GM03348 (cell line): Measurements from ENCODE around the gene CTPS1.

Experiments used
- DNase-seq: peaks from one replicate; pipeline ENCODE4 v3.0.0; 2012; ENCODE audit warnings: low spot score

CTPS1 gene

DNA sequence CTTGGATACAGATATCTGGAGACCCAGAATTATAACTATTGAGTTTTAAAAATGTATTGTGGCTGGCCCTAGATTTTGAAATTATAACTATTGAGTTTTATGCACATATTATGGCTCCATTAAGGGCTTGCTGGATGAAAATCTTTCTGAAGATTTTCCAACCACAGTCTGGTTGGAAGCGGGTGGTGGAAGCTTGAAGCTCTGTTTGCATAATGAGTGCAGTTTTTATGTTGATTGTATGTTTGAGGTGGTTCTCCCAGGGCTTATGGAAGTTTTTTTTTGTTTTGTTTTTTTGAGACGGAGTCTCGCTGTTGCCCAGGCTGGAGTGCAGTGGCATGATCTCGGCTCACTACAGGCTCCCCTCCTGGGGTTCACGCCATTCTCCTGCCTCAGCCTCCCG is 10.1 kb upstream of the CTPS1 start:
- DNase-seq = no peak

DNA sequence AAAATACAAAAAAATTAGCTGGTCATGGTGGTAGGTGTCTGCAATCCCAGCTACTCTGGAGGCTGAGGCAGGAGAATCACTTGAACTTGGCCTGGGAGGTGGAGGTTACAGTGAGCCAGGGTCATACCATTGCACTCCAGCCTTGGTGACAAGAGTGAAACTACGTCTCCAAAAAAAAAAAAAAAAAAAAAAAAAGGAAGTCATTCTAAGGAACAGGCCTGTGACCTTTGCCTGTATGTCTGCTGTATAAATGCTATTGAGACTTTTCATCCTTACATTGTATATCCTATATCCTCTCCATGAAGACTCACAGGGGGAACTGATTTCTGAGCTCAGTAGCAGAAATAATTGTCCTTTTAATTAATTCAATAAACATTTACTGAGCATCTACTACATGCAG is 7.5 kb upstream of the CTPS1 start:
- no peak for DNase-seq

DNA sequence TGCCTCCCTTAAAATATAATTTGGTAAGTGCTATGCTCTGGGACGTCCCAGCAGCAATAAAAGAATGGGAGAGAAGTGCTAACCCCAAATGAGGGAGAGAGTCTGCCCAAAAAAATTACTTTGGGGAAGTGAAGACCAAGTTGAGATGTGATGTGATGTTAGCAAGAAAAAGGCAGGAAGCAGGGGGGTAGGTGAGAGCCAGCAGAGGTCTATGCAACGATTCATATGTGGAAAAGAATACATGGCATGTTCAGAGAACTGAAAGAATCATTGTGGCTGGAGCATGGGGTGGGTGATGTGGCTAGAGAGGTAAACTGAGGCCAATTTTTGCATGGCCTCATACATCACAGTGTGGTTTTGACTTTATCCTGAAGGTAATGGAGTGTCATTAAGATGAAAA is 5.6 kb upstream of the CTPS1 start:
- DNase-seq = no peak

DNA sequence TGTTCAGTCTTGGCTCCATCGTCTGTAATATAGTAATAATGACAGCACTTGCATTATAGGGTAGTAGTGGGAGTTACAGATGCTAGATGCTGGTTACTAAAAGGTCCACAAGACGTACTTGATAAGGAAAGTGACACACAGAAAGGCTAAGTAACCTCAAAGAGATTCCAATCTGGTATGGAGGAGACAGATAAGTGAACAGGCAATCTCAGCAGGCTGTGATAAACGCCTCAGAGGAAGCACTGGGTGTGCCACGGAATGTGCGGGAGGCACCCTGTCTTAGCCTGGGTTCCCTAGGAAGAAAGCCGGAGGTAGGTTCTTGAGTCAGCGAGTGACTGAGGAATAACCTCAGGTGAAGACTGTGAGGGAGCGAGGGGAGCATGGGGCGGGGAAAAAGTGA is 4.6 kb upstream of the CTPS1 start:
- DNase-seq = no peak

DNA sequence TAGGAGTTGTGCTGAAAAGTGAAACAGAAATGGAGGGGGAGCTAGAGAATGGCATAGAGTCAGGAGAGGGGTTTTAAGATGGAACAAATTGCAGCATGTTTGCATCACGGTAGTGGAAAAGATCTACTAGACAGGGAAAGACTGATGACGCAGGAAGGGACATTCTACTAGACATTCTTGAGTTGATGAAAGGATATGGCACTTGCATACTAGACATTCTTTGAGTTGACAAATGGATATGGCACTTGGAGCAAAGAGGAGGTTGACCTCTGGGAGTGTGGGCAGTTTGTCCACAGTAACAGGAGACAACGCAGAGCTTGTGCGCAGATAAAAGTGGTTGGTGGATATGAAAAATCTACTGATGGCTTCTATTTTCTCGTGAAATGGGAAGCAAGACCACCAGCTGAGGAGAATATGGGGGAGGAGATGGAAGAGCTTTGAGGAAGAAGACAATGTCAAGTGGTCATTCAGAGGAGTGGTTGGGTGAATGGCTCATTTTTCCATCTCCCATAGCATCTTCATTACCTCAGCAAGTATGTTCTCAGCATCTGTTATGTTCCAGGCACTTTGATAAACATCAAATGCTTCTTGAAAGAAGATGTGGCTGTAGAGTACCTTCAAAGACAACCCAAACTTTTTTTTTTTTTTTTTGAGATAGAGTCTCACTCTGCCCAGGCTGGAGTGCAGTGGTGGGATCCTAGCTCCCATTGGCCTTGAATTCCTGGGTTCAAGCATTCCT is 2.4 kb upstream of the CTPS1 start:
- peak; percentile 39 for DNase-seq

DNA sequence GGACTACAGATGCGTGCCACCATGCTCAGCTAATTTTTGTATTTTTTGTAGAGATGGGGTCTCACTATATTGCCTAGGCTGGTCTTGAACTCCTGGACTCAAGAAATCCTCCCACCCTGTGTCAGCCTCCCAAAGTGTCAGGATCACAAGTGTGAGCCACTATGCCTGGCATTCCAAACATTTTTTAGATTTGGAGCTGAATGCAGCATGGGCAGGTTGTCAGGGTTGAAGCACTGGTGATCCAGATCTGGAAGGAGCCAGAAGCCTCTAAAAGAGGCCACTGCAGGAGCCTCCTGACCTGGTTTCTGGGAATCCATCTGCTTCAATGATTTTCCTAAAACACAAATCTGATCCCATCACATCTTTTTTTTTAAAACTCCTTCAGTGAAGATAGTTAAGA is 1.8 kb upstream of the CTPS1 start:
- peak; percentile 18 for DNase-seq

DNA sequence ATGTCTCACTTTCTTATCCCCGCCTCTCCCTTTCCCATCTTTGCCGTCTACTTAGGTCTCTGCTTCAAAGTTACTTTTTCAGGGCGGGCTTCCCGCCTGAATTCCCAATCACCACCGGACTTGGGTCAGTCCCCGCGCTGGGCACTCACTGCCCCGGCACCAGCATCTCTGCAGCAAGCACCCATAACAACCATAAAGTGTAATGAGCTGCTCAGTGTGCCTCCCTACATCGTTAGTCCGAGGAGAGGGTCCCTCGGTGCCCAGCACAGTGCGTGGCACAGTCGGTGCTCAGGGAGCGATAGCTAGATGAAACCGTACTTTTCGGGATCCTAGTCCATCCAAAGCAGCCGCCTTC is 633 bp upstream of the CTPS1 start:
- no peak for DNase-seq

DNA sequence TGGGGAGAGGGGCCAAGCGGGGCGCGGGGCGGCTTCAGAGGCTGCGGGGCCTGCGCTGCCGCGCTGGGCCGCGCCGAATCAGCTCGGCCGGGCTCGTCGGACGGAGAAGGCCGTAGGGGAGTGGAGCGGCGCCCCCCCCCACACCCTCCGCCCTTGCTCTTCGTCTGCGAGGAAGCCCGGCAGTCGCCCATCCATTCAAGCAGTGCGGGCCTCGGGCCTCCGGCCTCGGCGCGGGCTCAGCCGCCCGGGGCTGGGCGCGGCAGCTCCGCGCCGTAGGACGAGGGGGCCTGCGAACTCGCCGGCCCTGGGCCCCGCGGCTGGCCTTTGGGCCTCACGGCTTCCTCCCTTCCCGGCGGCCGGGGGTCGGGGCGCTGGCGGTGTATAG is 564 bp downstream of the CTPS1 start:
- no peak for DNase-seq

DNA sequence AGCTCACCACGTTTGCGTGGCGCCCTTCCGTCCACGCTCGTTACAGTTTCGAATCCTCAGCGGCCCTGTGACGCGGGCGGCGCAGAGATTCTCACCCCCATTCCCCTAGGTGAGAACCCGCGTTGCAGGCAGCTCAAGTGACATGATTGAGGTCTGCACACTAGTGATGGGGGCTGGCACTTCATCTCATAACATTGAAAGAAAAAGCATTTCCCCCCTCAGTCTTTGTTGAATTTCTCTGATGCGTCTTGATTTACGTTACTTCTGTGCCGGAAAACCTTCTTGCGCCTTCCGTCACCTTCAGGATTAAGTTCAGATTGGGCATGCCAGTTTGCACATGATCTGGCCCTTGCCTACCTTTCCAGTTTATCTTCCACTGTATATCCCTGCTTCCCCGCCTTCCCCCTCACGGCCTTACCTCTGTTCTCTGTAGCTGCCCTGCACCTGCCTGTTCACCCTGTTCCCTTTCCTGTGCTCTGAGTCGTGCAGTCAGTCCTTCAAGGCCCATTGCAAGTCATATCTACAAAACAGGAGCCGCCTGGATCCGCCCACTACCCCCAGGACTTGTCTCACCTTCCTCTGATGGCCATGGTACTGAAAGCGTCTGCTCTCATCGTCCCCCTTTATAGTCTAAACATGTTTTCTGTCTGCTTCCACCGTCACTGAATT is 1.1 kb downstream of the CTPS1 start:
- no peak for DNase-seq

DNA sequence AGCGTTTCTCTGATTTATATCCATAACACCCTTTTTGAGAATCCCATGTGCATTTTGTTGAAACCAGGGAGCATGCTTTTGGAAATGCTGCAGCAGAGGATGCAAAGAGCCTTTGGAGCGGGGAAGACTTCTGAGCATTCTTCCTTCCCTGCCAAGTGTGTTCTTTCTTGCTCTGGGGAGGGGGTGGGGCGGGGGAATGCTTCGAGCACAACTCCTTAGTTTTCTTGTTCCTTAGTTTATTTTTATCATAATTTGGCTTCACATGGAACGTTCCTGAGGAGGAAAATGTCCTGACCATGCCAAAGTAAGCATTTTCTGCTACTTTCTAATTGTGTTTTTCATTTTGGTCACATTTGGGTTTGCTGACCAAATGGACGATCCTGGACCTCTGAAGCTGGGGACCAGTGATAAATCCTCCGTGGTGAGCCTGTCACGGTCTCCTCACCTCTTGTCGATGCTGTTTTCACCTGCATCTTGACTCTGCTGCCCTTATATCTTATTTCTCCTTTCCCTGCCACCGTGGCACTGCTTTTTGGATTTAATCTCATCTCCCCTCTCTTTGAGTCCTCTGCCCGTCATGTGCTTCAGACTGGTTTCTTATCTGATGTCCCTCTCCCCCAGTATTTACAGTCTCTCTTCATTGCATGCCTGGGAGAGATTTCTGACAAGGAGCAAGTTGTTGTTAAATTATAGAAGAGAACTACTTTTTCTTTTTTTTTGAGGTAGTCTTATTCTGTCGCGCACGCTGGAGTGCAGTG is 2.4 kb downstream of the CTPS1 start:
- peak; percentile 42 for DNase-seq

DNA sequence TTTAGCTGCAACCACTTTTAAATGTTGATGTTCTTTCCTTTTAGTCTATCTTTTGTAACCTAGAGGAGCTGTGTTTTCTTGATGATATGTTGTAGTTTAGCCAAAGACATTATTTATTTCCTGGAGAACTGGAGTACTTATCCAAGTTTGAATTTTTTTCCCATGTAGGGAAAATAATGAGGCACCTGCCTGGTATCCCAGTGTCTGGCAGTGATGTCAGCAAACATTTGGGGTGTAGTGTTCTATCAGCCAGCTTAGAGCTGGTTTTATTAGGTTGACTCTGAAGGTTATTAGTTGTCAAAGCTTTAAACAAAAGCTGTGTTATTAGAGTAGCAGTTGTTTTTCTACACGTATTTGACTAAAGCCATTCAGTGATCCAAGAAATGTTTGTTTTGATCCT is 3.2 kb downstream of the CTPS1 start:
- DNase-seq = no peak

DNA sequence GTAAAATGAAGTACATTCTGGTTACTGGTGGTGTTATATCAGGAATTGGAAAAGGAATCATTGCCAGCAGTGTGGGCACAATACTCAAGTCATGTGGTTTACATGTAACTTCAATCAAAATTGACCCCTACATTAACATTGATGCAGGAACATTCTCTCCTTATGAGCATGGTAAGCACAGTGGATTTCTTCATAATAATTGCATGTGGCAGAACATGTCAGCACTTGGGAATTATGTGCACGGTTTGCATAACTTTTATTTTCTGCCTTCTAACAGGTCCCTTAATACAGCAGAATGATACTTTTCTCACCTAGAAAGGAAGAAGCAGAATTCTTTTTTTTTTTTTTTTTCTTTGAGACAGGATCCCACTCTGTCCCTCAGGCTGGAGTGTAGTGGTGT is 3.8 kb downstream of the CTPS1 start:
- no peak for DNase-seq

DNA sequence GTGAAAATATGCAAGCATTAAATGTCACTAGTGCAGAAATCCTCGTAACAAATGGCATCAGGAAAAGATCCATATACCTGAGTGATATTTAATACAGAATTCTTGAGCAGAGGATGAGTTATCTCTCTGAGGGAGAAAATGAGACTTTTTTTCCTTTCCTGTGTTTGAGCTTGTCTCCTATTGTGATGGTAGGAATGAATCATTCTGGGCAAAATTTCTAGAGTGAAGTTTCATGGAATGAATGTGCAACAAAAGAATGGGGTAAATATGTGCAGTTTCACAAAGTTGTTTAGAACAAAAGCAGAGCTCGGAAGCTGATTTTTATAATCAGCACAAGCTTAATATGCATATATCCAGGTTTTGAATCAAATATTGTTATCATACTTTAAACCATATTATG is 4.6 kb downstream of the CTPS1 start:
- peak; percentile 51 for DNase-seq

DNA sequence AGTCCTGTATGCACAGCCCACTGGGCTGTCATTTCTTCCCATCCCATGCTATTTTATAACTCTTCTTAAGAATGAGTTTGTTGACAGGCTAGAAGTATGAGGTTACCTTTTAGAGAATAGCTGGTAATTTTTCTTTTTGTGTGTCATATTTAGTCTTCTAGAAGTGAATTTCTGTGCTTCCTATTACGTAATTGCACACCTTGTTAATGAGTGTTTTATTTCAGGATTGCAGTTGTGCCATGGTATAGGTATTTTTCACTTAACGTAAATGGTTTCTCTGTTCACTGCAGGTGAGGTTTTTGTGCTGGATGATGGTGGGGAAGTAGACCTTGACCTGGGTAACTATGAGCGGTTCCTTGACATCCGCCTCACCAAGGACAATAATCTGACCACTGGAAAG is 5.0 kb downstream of the CTPS1 start:
- no peak for DNase-seq

DNA sequence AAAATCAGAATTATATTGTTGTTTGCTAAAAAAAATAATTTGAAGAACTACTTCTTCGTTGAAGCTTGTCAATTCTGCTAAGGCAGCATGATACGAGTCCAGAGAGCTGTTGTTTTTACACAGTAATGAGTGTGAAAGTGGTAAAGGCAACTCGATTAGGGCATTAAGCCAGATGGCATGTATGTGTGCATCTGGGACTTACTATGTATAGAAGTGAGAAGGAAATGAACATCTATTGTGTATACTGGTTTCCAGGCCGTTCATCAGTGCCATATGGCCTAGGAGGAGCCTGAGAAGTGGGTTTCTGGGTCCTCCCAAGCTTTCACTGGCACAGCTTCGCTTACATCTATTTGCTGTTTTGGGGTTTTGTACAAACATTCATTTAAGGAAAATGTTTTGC is 5.7 kb downstream of the CTPS1 start:
- DNase-seq = no peak

DNA sequence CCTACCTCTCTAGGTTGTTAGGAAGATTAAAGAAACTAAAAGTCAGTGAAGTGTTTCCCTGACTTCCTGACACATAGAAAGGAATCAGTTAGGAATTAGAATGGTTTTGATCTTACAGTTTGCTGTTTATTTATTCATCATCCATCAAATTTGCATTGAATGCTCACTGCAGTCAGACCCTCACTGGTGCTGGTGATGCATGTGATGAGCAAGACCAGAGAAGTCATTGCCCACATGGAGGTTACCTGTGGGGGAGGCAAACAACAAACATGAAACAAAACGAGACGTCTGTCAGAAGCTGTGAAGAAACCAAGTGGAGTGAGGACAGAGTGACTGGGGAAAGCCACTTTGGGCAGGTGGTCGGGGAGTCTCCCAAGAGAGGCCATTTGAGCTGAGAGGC is 6.4 kb downstream of the CTPS1 start:
- no peak for DNase-seq

DNA sequence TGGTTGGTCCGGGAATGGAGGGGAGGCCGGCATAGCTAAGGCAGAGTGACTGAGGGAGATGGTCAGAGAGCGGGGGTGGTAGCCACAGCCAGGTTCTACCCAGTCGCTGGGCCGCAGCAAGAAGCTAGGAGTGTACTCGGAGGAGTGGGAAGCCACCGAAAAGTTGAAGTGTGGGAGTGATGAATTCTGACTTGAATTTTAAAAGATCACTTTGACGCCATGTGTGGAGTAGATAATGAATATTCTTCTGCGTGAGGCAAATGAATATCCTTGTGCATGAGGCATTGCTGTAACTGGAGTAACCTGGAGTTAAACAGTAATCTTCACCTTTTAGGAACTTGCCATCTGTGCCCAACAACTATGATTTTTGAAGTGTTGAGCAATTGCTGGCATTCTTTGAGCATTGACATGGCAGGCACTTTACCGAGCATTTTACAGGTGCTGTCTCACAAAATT is 6.9 kb downstream of the CTPS1 start:
- DNase-seq = no peak

DNA sequence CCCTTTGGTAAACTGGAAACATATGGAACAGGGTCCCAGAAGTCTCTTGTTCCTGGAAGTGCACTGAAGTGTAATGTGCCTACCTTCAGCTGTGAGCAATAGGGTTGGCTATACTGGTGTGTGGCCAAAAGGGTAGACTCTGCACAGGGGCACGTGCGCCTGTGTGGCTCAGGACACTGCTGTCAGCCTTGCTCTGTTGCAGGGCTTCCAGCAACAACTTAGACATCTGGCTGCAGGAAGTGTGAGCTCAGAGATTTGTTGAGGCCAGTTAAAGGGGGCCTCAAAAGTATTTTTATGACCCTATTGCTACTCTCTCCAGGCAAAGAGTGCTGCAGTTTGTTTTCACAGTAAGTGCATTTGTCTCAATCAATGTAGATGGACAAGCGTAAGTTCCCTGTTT is 7.5 kb downstream of the CTPS1 start:
- no peak for DNase-seq

DNA sequence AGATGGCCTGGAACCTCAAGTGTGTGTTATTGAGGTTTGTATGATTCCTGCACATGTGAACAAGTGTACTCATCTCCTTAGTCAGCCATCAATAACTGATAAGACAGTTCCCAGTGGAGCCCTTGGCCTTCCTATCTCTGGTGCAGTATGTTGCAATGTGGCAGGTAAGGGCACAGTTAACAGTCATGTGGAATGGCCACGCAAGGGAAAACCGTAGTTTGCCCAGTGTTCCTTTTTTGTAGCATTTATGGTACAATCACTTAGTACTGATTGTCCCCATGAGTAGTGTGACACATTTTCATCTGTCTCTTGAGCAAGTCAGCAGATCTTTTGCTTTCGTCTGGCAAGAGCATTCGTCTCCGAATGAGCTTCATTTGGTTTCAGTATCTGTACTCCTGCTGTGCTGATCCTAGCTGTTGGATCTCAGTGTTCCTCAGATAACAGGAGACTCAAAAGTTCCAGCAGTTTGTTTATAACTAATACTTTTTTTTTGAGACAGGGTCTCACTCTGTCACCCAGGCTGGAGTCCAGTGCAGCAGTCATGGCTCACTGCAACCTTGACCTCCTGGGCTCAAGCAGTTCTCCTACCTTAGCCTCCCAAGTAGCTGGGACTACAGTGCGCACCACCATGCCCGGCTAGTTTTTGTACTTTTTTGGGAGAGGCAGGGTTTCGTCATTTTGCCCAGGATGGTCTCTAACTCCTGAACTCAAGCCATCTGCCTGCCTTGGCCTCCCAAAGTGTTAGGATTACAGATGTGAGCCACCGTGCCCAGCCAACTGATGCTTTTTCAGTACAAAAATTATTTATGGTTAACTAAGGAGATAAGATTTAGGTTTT is 8.2 kb downstream of the CTPS1 start:
- DNase-seq = no peak

DNA sequence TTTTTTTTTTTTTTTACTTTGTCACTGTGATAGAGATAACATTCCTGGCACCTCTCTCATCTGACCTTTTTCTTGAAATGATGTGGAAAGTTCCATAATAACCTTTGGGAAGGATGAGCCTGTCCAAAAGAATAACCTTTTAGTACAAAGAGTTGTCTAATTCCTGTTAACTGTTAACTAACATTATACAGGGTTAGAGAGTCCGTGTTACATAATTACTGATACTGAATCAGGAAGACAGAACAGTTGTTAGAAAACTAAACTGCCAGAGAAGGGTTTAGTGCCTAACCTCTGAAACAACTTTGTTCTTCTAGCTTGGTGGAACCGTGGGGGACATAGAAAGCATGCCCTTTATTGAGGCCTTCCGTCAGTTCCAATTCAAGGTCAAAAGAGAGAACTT is 8.8 kb downstream of the CTPS1 start:
- DNase-seq = no peak

DNA sequence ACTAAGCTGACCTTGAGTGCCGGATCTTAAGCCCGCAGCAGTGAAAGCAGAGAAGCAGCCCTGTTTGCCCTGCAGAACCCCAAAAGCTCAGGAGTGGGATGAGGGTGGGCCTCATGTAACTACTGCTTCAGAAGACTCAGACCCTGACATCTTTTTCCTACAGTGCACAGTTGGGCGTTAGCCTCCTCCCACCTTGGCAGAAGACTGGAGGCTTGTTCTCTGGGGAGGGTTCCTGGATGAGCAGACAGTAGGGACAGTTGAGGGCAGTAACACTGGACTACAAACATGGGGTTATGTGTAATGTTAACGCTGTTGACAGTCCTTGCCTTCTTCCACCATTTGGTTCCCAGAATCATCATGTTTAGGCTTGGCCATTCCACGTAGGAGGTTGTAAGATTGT is 9.6 kb downstream of the CTPS1 start:
- no peak for DNase-seq

DNA sequence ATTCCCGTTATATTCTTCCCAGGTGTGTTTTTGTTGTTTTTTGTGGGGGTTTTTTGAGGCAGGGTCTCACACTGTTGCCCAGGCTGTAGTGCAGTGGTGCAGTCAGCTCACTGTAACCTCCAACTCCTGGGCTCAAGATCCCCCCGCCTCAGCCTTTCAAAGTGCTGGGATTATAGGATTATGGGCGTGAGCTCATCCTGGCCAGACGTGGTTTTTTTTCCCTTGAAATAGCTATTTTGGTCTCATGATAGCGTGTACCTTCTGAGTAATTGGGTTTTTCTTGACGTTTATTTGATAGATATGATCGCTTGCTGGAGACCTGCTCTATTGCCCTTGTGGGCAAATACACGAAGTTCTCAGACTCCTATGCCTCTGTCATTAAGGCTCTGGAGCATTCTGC is 17.6 kb downstream of the CTPS1 start:
- no peak for DNase-seq

DNA sequence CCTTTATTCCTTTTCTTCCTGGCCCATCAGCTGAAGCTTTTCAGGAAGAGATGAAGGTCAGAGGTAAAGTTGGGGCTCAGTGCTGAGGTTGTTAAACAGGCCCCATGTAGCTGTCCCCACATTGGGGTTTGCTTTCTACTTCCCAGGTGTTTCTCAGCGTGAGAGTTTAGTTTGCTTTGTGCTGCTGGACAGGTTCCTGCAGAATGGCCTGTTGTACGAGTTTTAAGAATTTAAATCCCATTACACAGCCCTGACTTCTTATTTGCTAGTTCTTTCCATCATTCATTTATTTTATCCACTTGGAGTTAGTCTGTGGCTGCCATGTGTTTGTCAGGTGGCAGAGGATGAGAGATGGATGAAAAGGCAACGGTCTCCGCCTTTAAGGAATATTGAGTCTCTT is 19.2 kb downstream of the CTPS1 start:
- DNase-seq = no peak
